H1 (cell line): ENCODE results near the gene SBK1. TPM values are rescaled to one million over a fixed set of nuclear protein-coding genes. Genes with fewer than 3 reads are reported as not detected.

Source experiments
- CTCF ChIA-PET: fragments of 300-600 bp; sonication (Branson Sonifier 250); formaldehyde crosslinking; loops from one replicate; lab custom pipeline; 2021; ENCODE audit not compliant: partially characterized antibody; lab: Charles Lee
- POLR2A ChIA-PET: fragments of 300-600 bp; sonication (Branson Sonifier 250); formaldehyde crosslinking; loops from one replicate; lab custom pipeline; 2021; ENCODE audit warnings: inconsistent platforms; ENCODE audit not compliant: partially characterized antibody; lab: Charles Lee
- DNase-seq, 2 experiments: peaks; one replicate each; pipeline versions ENCODE4 v3.0.0 to v3.0.0-alpha.2; 2010 to 2022; ENCODE audit warnings: low spot score in 2 of 2, low read depth in 1 of 2, mixed read lengths in 1 of 2
- FAIRE-seq: peaks from 2 replicates; lab custom pipeline; 2011; peaks lifted over from hg19 to GRCh38; lab: Jason Lieb, UNC
- H2AFZ ChIP-seq: 2 replicates; pipeline ENCODE4 v1.8.1; 2012; ENCODE audit warnings: low read length, inconsistent platforms
- H2AK5ac ChIP-seq: 2 replicates; pipeline ENCODE4 v1.6.1; 2013; ENCODE audit warnings: low read depth, low read length
- H2BK120ac ChIP-seq: replicated peaks from 2 replicates; pipeline ENCODE3; 2013; ENCODE audit warnings: low read depth, low read length, inconsistent platforms
- H2BK12ac ChIP-seq: 2 replicates; pipeline ENCODE4 v1.6.1; 2013; ENCODE audit warnings: low read depth, low read length
- H2BK15ac ChIP-seq: 2 replicates; pipeline ENCODE4 v1.6.1; 2013; ENCODE audit warnings: low read length
- H2BK20ac ChIP-seq: 2 replicates; pipeline ENCODE4 v1.6.1; 2013; ENCODE audit warnings: low read length
- H2BK5ac ChIP-seq: 2 replicates; pipeline ENCODE4 v1.6.1; 2013; ENCODE audit warnings: low read depth, low read length
- H3K14ac ChIP-seq: 2 replicates; pipeline ENCODE4 v1.6.1; 2013; ENCODE audit warnings: inconsistent platforms; ENCODE audit not compliant: insufficient read length
- H3K18ac ChIP-seq: 2 replicates; pipeline ENCODE4 v1.6.1; 2013; ENCODE audit warnings: low read length; ENCODE audit errors: extremely low read depth
- H3K23ac ChIP-seq: 2 replicates; pipeline ENCODE4 v1.6.1; 2013; ENCODE audit warnings: inconsistent platforms; ENCODE audit not compliant: insufficient read length
- H3K23me2 ChIP-seq: 2 replicates; pipeline ENCODE4 v1.6.1; 2013; ENCODE audit warnings: low read depth, low read length
- H3K27ac ChIP-seq: 2 replicates; pipeline ENCODE4 v1.6.1; 2011; ENCODE audit warnings: low read depth, low read length, inconsistent platforms
- H3K27me3 ChIP-seq, 4 experiments: replicated peaks in 1 of 4; 1 replicate in 1 of 4; 2 replicates in 3 of 4; pipeline versions ENCODE4 v1.6.1 to v1.8.1; 2011 to 2013; ENCODE audit warnings: low read length in 3 of 4, mild to moderate bottlenecking in 3 of 4, inconsistent platforms in 2 of 4, mixed read lengths in 2 of 4, moderate library complexity in 1 of 4; ENCODE audit not compliant: control insufficient read depth in 3 of 4, insufficient read depth in 3 of 4; ENCODE audit errors: extremely low read depth in 1 of 4
- H3K36me3 ChIP-seq, 4 experiments: 2 replicates each; pipeline versions ENCODE4 v1.6.1 to v1.8.1; 2011 to 2013; ENCODE audit warnings: mild to moderate bottlenecking in 4 of 4, low read length in 3 of 4, moderate library complexity in 2 of 4, control low read depth in 1 of 4, inconsistent platforms in 1 of 4; ENCODE audit not compliant: insufficient read depth in 4 of 4, control insufficient read depth in 2 of 4
- H3K4ac ChIP-seq: replicated peaks from 2 replicates; pipeline ENCODE3; 2013; ENCODE audit warnings: low read length, low read depth, mixed read lengths, inconsistent platforms; ENCODE audit not compliant: insufficient read length
- H3K4me1 ChIP-seq, 4 experiments: replicated peaks in 1 of 4; 1 replicate in 1 of 4; 2 replicates in 3 of 4; pipeline versions ENCODE4 v1.6.1 to v1.8.1; 2011 to 2013; ENCODE audit warnings: low read length in 3 of 4, inconsistent platforms in 2 of 4, mixed read lengths in 1 of 4; ENCODE audit not compliant: insufficient read depth in 4 of 4, control insufficient read depth in 3 of 4
- H3K4me2 ChIP-seq, 2 experiments: 2 replicates each; pipeline versions ENCODE4 v1.6.1 to v1.8.1; 2011 to 2013; ENCODE audit warnings: low read depth in 2 of 2, low read length in 2 of 2, control low read depth in 1 of 2, inconsistent platforms in 1 of 2, mild to moderate bottlenecking in 1 of 2; ENCODE audit not compliant: insufficient read depth in 1 of 2
- H3K4me3 ChIP-seq, 4 experiments: fragments of 200-600, 300-600 bp in 1 of 4; sonication (generic), shearing (Covaris generic), sonication (Bioruptor Twin) in 1 of 4; 2 replicates each; pipeline versions ENCODE4 v1.5.1 to v1.8.1; 2011 to 2016; ENCODE audit warnings: low read length in 4 of 4, low read depth in 3 of 4, control low read depth in 2 of 4, inconsistent platforms in 2 of 4, mild to moderate bottlenecking in 2 of 4, mixed read lengths in 1 of 4, moderate library complexity in 1 of 4; ENCODE audit not compliant: insufficient read depth in 2 of 4; ENCODE audit errors: extremely low read depth in 1 of 4
- H3K56ac ChIP-seq: replicated peaks from 2 replicates; pipeline ENCODE3; 2013; ENCODE audit warnings: low read depth, mild to moderate bottlenecking, mixed read lengths, low read length, inconsistent platforms; ENCODE audit not compliant: insufficient read length
- H3K79me1 ChIP-seq: 2 replicates; pipeline ENCODE4 v1.6.1; 2013; ENCODE audit warnings: low read depth, low read length, control low read depth
- H3K79me2 ChIP-seq, 2 experiments: 2 replicates each; pipeline versions ENCODE4 v1.6.1 to v1.8.1; 2012 to 2013; ENCODE audit warnings: low read length in 2 of 2, mild to moderate bottlenecking in 2 of 2, inconsistent platforms in 1 of 2; ENCODE audit not compliant: insufficient read depth in 2 of 2, control insufficient read depth in 1 of 2
- H3K9ac ChIP-seq, 4 experiments: replicated peaks in 1 of 4; 1 replicate in 1 of 4; 2 replicates in 3 of 4; pipeline versions ENCODE4 v1.6.1 to v1.8.1; 2011 to 2013; ENCODE audit warnings: low read depth in 3 of 4, low read length in 3 of 4, control low read depth in 2 of 4, mild to moderate bottlenecking in 2 of 4, moderate library complexity in 2 of 4, inconsistent platforms in 1 of 4; ENCODE audit errors: extremely low read depth in 1 of 4
- H3K9me3 ChIP-seq, 2 experiments: 2 replicates each; pipeline versions ENCODE4 v1.6.1 to v1.8.1; 2012 to 2013; ENCODE audit warnings: mild to moderate bottlenecking in 2 of 2, moderate library complexity in 2 of 2, control low read depth in 1 of 2, inconsistent platforms in 1 of 2, low read depth in 1 of 2, low read length in 1 of 2, mixed read lengths in 1 of 2; ENCODE audit not compliant: insufficient read depth in 2 of 2
- H4K20me1 ChIP-seq, 2 experiments: replicated peaks in 1 of 2; 2 replicates each; pipeline versions ENCODE3 to v1.8.1; 2011 to 2013; ENCODE audit warnings: inconsistent platforms in 2 of 2, low read length in 2 of 2, mild to moderate bottlenecking in 1 of 2; ENCODE audit not compliant: insufficient read depth in 2 of 2, control insufficient read depth in 1 of 2
- H4K5ac ChIP-seq: 2 replicates; pipeline ENCODE4 v1.6.1; 2013; ENCODE audit warnings: low read length, low read depth, mixed read lengths, inconsistent platforms; ENCODE audit not compliant: insufficient read length
- H4K8ac ChIP-seq: 2 replicates; pipeline ENCODE4 v1.8.0; 2013; ENCODE audit warnings: mild to moderate bottlenecking, moderate library complexity, low read length, inconsistent platforms; ENCODE audit not compliant: insufficient read depth; ENCODE audit errors: extremely low read depth
- H4K91ac ChIP-seq: replicated peaks from 2 replicates; pipeline ENCODE3; 2013; ENCODE audit warnings: low read length, mixed read lengths, inconsistent platforms; ENCODE audit not compliant: insufficient read length
- HDAC2 ChIP-seq, 2 experiments: fragments of 300-600 bp in 1 of 2; sonication (generic) in 1 of 2; IDR thresholded peaks; 2 replicates each; pipeline ENCODE4 v1.6.1; 2011 to 2012; ENCODE audit warnings: low read depth in 2 of 2, low read length in 2 of 2, mild to moderate bottlenecking in 2 of 2, moderate library complexity in 2 of 2, borderline replicate concordance in 1 of 2, inconsistent platforms in 1 of 2
- SP1 ChIP-seq: IDR thresholded peaks from 2 replicates; pipeline ENCODE4 v1.6.1; 2011; ENCODE audit warnings: low read depth, low read length
- WGBS, 2 experiments: shearing (Covaris generic) in 1 of 2; methylation state at CpG; one replicate each; pipeline versions ENCODE4 v1.1.6 to v1.1.7; 2013 to 2015; ENCODE audit warnings: low lambda C conversion rate in 2 of 2, mixed read lengths in 2 of 2, inconsistent platforms in 1 of 2, low coverage in 1 of 2, missing lambda C conversion rate in 1 of 2; ENCODE audit not compliant: insufficient replicate concordance in 2 of 2, insufficient coverage in 1 of 2, insufficient read length in 1 of 2; ENCODE audit errors: extremely low coverage in 1 of 2, missing lambda C conversion rate in 1 of 2; 5-methylcytosine and 5-hydroxymethylcytosine counted together
- polyA plus RNA-seq, 7 experiments: library from polyadenylated mRNA; depleted of rRNA in 3 of 7; stranded (reverse) in 5 of 7; unstranded in 2 of 7; fragments of >200 nt in 5 of 7; fragments of 200-250 nt in 2 of 7; gene quantifications; 1 replicate in 5 of 7; 2 replicates in 1 of 7; 4 replicates in 1 of 7; pipeline versions ENCODE4 v1.2.1 to v1.2.3, GENCODE V29; 2011 to 2013; ENCODE audit warnings: missing spikeins in 2 of 7, mixed read lengths in 2 of 7
- total RNA-seq: library from RNA; stranded (reverse); fragmentation: NEBNext Ultra II Directional; extraction: Animal tissue kit (Norgen Biotek cat#: 25700); gene quantifications from 2 replicates; pipeline ENCODE4 v1.2.1, GENCODE V29; 2021

Gene SBK1
- total and polyA plus RNA-seq, 2 of the 8 experiments (the other 6 are each of a cell fraction or from before 2014, with no cell fraction given) = 18.2 to 73.9 TPM

GRCh38 chr16:28259091-28259780 lies 33.1 kb upstream of the SBK1 start:
- Histone ChIP-seq H3K9me3 (no peaks in the 10 kb centered on the region), H3K36me3 (no peaks in the 10 kb centered on the region), H4K20me1 (no peaks in the 10 kb centered on the region), H2BK120ac (no peak overlapping the region), H3K79me2 (no peaks in the 10 kb centered on the region), H3K23ac (no peak overlapping the region), H2BK15ac (peak overlapping the region; percentile 6; the same call in 1 of the 2 replicates), H4K91ac (no peak overlapping the region), H2BK5ac (0 out of 2 replicates have a peak overlapping the region, but pooled peaks have one; percentile 60), H2AFZ (no peak overlapping the region), H4K5ac (peak overlapping the region; percentile 50), H3K14ac (no peak overlapping the region), H3K79me1 (0 out of 2 replicates have a peak, but pooled peaks cover 2% of the 10 kb centered on the region), H3K4me1 (peaks cover 0 to 35% (median 21%) of the 10 kb centered on the region in 4 experiments; a peak in 6 of 7 replicates), H2BK12ac (peak overlapping the region; percentile 80; the same call in 1 of the 2 replicates), H3K4me3 (peak overlapping the region in 3 of 4 experiments; percentile 23 to 53 (median 27); a peak in 4 of 8 replicates), H3K27ac (no peak overlapping the region), H4K8ac (peak overlapping the region; percentile 28; the same call in 1 of the 2 replicates), H2AK5ac (0 out of 2 replicates have a peak overlapping the region, but pooled peaks have one; percentile 44), H3K9ac (0 out of 7 replicates have a peak overlapping the region, but pooled peaks of 1 of the 4 experiments have one; percentile 0), H2BK20ac (0 out of 2 replicates have a peak overlapping the region, but pooled peaks have one; percentile 67), H3K27me3 (no peaks in the 10 kb centered on the region), H3K18ac (peak overlapping the region; percentile 60; the same call in 1 of the 2 replicates), H3K4me2 (peak overlapping the region; percentile 55 to 70), H3K4ac (peak overlapping the region; percentile 2), H3K56ac (no peak overlapping the region), H3K23me2 (peaks cover 3% of the 10 kb centered on the region; the same call in 1 of the 2 replicates)
- no peak for FAIRE-seq
- CTCF ChIA-PET = interaction anchor here (0.5 to 1.3 kb wide), 2 partner anchors 62 to 126 kb away, joined by 4 read pairs; no protein-coding TSS in a partner anchor
- DNase-seq = no peak
- POLR2A ChIA-PET = interaction anchor here (0.9 kb wide), 1 partner anchor 18 kb away, joined by 3 read pairs; no protein-coding TSS in a partner anchor
- 82% methylated on average over 27 of the region's 29 CpGs; no CpG with 5 or more reads in 1 of the 2 experiments for WGBS, 2 experiments
- TF ChIP-seq SP1 (no peak), HDAC2 (IDR thresholded peaks at IDR 0.05; ENCODE audit: borderline replicate concordance in 1 of 2, low read depth in 2 of 2, low read length in 2 of 2) (0 out of 4 replicates have a peak, but pooled peaks of 1 of the 2 experiments have one; percentile 9)
